Activated CD4-positive, alpha-beta T cell treated with anti-CD3 and anti-CD28 coated beads, Interleukin-2, amount 50 U/mL, for 24 hours (primary cell): ENCODE measurements around the gene TMEM131.

Experiments used
- DNase-seq, 2 donors: peaks; one replicate each; pipeline ENCODE4 v3.0.0-alpha.2; 2020; ENCODE audit warnings: low read depth in 1 of 2, low spot score in 1 of 2

TMEM131 gene

DNA sequence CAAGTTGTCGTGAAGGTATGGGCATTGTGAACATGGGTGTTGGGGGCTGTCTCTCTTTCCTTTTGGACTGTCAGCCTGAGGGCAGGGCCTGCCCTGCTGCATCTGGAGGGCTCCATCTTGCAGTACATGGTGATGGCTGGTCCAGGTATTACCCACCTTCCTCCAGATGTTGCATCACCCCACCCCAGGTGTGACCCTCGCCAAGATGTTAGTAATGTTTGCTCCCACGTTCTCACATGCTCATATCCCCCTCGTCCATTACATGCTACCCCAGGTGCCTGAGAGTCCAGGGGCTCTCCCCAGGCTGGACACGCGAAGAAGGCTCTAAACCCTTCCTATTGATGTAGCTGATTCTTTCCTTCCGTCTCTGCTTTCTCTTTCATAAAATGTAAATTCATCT, 268.5 kb downstream of the TMEM131 start:
- DNase-seq = no peak

DNA sequence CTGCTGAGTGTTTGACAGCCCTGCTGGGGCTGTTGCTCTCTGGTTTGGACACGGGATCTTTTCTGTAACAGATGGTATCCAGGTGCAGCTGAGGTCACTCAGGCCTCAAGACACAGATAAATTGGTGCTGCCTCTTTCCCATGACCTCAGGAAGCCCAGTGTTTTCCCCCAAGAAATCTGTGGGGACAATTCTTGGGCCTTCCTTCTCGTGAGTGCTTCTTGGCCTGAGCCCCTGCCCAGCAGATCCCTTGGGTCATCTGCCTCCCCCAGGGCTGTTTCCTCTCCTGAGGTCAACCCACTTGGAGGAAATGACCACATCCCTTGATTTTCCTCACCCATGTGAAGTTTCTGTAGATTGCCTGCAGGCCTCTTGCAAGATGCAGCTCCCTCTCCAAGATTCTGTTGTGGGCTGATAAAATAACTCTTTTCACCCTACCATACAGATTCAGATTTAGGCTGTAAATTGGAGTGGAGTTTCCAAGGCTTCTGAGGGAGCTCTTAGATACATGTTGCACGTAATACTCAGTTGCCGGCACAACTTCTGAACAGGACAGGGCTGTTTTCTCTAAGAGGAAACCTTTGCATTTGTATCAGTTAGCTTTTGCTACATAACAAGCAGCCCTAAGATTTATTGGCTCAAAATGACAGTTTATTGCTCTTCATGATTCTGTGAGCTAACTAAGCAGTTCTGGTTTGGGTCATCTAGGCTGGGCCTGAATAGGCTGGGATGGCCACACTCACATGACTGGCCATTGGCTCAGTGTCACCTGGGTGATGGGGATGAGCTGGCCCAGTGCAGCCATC, 269.3 kb downstream of the TMEM131 start:
- no peak for DNase-seq

DNA sequence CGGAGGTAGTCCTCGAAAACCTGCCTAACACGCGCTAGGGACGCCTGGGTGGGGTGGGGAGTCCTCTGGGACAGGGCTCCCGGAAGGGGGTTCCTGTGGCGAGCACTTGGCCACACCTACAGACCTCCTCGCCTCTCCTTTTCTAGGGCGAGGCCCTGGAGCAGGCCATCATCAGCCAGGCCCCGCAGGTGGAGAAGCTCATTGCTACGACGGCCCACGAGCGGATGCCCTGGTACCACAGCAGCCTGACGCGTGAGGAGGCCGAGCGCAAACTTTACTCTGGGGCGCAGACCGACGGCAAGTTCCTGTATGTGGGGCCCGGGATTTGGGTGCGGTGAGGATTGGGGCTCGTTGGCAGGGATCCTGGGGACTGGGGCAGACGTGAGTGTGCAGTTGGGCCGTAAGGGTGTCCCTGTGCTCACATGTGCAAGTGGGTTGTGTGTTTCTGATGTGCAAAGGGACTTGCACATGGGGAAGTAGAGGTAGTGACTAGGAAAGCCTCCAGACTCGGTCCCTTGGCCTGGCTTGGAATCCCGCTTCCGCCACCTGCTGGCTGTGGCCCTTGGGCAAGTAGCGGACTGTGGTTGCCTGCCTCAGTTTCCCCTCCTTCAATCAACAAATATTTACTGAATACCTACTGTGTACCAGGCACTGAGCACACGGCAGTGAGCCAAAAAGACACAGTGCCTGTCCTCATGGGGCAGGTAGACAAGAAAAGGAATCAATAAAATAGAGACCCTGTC, 270.6 kb downstream of the TMEM131 start:
- no peak for DNase-seq

- no peak for DNase-seq
Observed at GRCh38 chr2:97724501-97724900, 271.2 kb downstream of the TMEM131 start.

DNA sequence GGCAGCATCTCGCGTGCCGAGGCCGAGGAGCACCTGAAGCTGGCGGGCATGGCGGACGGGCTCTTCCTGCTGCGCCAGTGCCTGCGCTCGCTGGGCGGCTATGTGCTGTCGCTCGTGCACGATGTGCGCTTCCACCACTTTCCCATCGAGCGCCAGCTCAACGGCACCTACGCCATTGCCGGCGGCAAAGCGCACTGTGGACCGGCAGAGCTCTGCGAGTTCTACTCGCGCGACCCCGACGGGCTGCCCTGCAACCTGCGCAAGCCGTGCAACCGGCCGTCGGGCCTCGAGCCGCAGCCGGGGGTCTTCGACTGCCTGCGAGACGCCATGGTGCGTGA, 271.7 kb downstream of the TMEM131 start:
- DNase-seq = no peak

DNA sequence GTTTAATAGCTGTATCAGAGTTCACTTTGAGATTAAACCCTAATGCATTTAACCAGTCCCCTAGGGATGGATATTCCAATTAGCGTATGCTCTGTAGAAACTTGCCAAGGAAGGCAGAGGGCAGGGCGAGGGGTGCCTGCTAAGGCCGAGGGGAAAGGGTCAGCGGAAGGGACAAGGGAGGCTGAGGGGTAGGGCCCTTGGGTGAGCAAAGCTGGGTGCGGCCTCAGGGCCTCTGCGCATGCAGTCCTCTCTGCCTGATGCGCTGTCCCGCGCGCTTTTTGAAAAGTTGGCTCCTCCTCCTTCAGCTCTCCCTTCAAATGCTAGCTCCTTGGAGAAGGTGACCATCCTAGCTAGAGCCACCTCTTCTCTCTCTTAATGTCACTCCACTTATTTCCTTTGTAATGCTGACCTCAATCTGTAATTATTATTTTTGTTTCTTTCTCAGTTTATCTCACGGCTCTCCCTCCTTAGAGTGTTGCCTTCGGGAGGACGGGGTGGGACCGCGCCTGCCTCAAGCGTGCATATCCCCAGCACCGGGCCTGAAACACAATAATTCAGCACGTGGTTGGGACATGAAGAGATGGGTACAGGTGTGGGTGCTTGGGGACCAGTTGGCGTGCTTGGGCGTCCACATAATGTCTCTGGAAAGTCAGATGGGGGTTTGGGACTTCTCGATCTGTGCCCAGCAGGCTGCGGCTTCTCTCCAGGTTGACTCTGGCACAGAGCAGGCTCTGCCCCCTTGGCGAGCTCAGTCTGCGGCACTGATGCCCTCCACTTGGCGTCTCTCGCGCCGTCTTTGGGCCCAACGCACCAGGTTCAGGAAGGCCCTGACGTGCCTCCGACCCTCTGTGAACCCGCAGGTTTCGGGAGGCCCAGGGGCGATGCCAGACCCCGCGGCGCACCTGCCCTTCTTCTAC, 272.3 kb downstream of the TMEM131 start:
- DNase-seq = no peak

DNA sequence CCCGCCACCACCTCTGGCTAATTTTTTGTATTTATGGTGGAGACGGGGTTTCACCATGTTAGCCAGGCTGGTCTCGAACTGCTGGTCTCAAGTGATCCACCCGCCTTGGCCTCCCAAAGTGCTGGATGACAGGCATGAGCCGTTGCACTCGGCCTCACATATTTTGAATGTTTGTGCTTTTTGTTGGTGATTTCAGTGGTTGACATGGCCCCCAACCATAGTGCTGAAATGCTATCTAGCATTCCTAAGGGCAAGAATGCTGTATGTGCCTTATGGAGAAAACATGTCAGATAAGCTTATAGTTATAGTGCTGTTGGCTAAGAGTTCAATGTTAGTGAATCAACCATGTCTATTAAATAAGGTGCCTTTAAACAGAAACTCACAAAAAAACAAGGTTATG, 273.5 kb downstream of the TMEM131 start:
- DNase-seq = no peak

DNA sequence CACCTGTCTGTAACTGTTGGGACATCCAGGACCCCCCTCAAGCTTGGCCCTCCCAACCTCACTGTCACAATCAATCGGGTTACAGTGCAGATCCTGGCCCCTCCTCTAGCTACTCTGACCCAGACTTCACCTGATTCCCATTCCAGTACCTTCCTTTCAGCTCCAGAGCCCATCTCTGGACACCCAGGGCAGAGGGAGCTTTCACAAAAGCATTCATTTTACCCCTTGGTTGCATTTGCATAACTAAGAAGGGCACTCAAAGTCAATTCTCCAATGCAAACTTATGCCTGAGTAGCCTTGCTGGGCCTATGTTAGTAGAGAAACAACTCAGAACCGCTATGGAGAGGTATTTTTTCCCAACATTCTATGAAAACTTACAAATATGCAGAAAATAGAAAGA, 275.0 kb downstream of the TMEM131 start:
- DNase-seq = no peak

- no peak for DNase-seq
Observed at GRCh38 chr2:97719362-97720155, 276.2 kb downstream of the TMEM131 start.

GRCh38 chr2:97718942-97719341, 276.8 kb downstream of the TMEM131 start:
- DNase-seq = no peak

GRCh38 chr2:97718051-97718882, 277.5 kb downstream of the TMEM131 start:
- peak; percentile 36 to 62 for DNase-seq

DNA sequence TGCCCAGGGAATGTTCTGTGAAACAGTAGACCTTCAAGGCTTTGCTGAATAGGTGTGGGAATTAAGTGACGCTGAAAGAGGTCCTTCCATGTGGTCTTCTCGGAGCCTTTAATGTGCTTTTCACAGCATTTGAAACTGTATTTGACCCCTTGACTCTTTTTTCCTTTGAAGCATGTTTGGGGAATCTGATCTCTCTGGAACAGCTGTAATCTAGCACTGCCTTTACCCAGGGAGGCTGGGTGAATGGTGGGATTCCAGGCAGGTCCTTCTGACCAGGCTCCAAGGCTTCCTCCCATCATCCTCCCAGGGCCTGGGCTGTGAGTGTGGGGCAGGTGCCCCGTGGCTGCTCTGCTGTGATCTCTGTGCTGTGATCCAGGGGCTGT, 278.1 kb downstream of the TMEM131 start:
- no peak for DNase-seq

GRCh38 chr2:97716695-97717612, 278.8 kb downstream of the TMEM131 start:
- no peak for DNase-seq

DNA sequence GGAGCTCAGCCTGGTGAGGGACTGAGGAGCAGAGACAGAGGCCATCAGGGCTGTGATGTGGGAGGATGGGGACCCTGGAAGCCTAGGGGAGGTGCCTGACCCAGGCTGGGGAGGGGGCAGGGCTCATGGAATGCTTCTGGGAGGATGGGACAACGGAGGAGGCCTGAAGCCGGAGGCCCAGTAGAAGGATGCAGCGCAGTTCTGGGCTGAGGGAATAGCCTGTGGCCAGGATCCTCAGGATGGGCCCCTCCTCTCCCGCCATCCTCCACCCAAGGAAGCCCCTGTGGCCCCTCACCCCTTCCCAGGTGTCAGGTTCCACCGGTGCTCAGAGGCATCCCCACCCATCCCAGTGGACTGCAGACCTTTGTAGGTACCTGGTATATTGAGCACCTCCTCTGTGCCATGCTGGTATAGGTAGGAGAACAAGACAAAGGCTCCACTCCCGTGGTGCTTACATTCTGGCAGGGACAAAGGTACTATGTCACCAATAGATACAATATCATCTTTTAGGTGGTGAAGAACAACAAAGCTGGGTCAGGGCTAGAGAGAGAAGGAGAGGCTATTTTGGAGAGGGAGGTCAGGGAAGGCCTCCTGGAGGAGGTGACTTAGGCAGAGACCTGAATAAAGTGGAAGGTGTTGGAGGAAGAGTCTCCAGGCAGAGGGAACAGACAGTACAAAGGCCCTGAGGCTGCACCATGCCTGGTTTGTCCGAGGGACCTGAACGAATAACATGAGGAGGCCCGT, 279.6 kb downstream of the TMEM131 start:
- no peak for DNase-seq

DNA sequence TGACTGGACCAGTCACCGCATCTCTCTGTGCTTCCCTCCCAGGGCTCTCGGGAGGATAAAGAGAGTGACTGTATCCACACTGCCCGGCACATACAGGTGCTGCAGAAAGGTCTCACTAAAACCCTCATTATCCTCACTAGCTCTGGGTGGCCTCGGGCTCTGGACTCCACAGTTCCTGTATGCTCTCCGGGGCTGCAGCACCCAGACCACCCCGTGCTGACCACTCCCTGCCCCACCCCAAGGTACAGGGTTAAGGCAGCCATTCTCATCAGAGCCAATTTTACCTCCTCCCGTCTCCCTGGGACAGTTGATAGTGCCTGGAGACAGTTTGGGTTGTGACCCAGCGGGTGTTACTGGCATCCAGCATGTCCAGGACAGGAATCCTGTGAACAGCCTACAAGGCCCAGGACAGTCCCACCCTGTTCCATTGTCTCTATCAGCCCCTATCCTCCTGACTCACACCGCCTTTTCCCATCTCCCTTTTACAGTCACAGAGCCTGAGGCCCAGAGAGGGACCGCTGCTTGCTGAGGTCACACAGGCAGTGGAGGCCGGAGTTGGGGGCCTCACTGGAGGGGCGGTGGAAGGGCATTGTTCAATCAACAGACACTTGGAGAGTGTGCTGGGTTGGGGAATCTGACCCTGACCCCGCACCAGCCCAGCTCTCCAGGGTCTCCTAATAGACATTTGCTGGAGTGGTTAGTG, 280.6 kb downstream of the TMEM131 start:
- DNase-seq = no peak

DNA sequence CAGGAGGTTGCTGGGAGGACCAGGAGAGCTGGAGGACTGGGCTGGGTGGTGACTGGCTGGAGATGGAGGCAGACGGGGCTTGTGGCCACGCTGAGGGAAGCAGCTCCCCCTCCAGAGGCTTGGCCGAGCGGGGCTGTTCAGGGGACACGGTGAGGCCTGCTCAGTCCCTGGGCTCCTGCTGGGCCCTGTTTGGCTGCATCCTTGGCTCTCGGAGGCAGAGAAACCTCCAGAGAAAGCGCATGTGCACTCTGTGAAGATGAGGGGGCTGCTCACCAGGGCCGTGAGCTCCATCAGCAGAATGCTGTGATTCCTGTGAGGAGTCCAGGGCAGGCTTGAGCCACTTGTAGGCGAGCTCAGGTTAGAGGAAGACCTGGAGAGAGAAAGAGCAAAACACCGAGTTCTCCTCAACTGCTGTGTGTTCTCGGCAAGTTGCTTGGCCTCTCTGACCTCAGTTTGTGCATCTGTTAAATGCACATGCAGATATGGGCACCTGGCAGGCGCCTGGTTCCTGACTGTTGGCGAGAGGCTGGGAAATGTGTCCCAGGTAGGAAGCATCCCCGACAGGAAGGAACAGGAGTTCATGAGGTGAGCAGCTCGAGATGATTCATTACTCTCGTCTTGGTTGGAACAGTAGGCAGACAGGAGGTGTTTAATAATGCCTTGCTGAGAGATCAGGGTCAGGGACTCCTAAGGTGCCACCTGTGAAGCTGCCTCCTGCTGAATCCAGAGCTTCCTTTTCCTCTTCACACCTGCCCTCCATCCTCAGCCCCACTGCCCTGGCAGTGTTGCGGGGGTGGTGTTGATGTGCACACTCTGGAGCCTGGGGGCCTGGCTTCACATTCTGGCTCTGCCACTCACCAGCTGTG, 281.4 kb downstream of the TMEM131 start:
- no peak for DNase-seq
